ENCODE measurements around the gene SCNN1A.

DNA sequence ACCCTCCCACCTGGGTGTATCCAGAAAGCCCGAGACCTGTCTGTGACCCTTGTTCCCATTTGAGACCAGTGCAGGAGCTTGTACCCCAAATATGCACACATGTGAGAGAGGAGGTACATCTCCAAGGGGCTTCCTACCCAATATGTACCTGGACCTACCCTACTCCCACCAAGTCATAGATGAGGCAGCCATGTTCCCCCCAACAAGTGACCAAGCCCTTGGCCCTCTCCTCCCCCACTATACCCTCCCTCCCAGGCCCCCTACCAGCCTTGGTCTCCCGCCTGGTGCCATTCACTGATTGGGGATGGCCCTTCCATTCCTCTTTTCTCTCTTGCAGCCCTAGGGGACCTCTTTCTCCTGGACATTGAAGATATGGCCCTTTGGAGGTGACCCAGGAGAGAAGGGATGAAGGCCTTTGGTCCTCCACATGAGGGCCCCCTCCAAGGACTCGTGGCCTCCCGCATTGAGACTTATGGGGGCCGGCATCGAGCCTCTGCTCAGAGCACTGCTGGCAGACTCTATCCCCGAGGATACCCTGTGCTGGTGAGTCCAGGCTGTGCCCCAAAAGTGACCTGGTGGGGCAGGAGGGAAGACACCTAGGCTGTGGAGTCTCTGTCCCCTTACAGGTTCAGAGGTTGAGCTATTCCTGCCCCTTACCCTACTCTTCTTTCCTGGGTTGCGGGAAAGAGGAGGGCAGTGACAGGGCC is 63.4 kb downstream of the SCNN1A start:
- no peak for TF ChIP-seq EP300 (IDR thresholded peaks at IDR 0.05)
- TF ChIP-seq, protein P1, sequence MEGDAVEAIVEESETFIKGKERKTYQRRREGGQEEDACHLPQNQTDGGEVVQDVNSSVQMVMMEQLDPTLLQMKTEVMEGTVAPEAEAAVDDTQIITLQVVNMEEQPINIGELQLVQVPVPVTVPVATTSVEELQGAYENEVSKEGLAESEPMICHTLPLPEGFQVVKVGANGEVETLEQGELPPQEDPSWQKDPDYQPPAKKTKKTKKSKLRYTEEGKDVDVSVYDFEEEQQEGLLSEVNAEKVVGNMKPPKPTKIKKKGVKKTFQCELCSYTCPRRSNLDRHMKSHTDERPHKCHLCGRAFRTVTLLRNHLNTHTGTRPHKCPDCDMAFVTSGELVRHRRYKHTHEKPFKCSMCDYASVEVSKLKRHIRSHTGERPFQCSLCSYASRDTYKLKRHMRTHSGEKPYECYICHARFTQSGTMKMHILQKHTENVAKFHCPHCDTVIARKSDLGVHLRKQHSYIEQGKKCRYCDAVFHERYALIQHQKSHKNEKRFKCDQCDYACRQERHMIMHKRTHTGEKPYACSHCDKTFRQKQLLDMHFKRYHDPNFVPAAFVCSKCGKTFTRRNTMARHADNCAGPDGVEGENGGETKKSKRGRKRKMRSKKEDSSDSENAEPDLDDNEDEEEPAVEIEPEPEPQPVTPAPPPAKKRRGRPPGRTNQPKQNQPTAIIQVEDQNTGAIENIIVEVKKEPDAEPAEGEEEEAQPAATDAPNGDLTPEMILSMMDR (IDR thresholded peaks at IDR 0.05): no peak

All from tibial nerve (tissue), 4 donors.